GM18861 (cell line): ENCODE data around the gene CNN2.

Experiments
- ATAC-seq: cut with Tn5 transposase; IDR thresholded peaks from one replicate; pipeline ENCODE4 v1.9.1; 2021; ENCODE audit not compliant: unreplicated experiment

The CNN2 gene

DNA sequence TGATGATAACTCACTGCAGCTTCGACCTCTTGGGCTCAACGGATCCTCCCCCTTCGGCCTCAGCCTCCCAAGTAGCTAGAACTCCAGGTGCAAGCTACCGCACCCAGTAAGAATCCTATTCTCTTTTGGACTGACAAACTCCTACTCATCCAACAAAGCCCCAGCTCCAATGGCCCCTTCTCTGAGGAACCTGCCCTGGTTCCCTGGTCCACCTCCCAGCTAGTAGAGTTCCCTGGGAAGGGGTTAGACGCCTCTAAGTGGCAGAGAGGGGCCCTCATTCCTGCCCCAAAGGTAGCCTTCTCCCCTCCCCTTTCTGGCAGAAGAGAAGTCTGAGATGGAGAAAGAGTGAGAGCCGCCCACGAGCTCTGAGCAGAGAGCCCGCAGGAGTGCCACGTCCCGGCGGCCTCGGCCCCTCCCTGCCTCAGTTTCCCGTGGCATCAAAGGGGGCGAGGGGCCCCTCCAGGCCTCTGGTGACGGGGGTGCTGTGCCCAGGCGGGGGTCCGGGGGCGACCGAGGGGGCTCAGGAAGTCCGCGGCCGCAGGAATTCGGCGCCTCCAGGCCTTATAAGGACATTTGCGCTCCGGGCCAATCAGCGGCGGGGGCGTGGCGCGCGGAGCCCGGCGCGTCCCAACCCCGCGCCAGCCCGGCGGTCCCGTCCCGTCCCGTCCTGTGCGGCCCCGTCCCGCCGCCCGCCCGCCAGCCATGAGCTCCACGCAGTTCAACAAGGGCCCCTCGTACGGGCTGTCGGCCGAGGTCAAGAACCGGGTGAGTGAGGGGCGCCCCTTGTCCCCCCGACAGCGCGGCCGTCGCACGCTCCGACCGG lies at the start of gene CNN2:
TSS of gene CNN2 (plus strand) at position 649 of the 823 bp plus-strand sequence. CDS start at position 703, 54 bp downstream.
- ATAC-seq, result peak; percentile 29

GRCh38 chr19:977058-977464 lies 49.3 kb upstream of the CNN2 start:
- no peak for ATAC-seq

DNA sequence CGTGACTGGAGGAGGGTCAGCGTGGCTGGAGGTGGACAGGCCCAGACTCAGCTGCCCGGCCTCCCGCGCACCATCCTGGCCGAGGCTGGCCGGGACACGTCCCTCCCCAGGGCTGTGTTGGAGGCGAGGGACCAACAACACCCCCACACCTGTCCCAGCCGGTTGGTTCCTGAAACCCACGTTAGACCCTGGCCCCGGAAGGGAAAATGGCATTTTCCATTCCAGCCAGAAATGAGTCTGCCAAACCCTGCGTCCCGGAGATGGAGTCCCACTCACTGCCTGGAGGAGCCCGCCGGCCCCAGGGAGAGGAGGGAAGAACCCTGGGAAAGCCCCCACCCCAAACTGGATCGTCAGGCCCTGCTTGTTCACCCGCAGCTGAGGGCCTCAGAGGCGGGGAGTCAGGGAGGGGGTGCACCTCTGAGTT lies 47.1 kb upstream of the CNN2 start:
- no peak for ATAC-seq

DNA sequence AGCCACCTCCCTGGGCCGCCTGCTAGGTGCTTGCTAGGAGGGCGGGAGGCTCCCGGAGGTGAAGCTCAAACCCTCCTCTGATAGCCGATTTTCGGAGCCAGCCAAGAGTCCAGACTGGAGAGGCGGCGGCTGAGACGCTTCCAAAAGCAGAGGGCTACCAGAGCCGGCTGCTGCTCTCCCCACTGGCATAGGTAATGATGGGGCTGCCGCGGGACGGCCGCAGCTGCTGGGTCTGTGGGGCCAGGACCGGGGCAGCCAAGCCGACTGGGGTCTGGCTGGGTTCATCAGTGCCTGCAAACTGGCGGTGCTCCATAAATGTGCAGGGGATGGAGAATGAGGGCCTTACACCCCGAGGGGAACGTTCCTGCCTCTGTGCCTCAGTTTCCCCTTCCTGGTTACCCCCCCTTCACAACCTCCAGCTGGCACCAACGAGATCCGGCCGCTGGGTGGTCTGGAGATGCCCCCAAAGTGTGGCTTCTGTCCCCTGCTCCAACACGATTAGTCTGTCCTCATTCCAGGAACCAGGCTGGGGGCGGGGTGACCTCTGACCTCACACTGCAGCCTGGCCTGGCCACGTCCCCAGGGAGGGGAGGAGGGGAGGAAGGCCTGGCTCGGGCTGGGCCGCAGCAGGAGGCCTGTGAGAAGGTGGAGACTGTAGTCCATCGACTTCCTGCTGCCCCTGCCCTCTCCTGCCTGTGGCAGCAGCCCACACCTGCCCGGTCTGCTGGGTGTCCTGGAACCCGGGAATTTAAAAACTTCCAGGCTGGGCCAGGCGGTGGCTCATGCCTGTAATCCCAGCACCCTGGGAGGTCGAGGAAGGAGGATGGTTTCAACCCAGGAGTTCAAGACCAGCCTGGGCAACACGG lies 46.0 kb upstream of the CNN2 start:
- ATAC-seq, result no peak

GRCh38 chr19:982567-983170 lies 43.7 kb upstream of the CNN2 start:
- no peak for ATAC-seq

GRCh38 chr19:984165-984967 lies 42.0 kb upstream of the CNN2 start, which contains the start of gene WDR18:
Gene WDR18, plus strand, starts transcription at chr19:984345. Its CDS starts 9 bp downstream, at chr19:984354.
- ATAC-seq, result peak; percentile 62

- no peak for ATAC-seq
Measured at GRCh38 chr19:986083-986482, 40.3 kb upstream of the CNN2 start.

DNA sequence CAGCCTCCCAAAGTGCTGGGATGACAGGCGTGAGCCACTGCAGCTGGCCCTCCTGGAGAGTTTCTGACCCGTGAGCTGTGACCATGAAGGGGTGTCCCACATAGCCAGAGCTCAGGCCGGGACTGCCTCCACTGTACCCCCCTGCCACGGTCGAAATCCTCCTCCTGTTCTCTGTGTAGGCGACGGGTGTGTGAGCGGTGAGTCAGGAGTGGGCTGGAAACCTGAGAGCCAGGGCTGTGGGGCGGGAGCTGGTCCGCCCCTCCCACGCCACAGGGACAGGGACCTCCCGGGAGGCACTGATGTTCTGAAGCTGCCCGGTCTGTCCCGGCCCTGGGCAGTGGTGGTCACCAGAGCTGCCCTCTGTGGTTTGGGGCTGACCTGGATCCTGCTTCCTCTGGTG lies 38.3 kb upstream of the CNN2 start:
- ATAC-seq, result no peak

DNA sequence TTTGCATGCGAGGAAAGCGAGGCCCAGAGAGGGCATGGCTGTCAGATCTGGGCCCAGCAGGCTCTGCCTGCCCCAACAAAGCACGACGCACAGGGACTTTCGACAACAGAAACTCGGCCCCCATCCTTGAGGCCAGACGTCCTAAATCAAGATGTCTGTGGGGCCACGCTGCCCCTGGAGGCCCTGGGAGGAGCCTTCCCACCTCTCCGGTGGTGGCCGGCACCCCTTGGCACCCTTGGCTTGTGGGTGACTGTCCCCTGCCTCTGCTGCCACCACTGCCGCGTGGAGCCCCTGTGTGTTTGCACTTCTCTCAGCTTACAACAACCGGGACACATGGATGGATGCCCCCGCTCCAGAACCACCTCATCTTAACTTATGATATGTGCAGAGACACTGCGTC lies 37.9 kb upstream of the CNN2 start:
- no peak for ATAC-seq

- no peak for ATAC-seq
Measured at GRCh38 chr19:989381-990081, 36.9 kb upstream of the CNN2 start.

DNA sequence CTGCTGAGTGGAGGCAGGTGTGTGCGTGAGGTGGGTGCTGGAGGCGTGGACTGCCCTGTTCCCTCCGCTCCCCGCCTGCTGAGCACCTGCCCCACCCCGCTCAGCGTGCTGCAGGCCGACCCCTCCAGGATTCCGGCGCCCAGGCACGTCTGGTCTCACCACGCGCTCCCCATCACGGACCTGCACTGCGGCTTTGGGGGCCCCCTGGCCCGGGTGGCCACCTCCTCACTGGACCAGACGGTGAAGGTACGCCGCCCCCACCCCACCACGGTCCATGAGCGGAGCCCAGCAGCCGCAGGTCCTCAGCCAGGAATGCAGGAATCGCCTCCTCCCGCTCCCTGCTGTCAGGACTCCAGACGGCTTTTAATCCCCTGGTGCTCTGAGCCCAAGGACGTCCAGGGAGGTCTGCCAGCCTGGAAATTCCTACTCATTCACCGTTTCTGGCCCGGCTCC lies 36.3 kb upstream of the CNN2 start:
- ATAC-seq, result no peak

- ATAC-seq, result no peak
Measured at GRCh38 chr19:990746-991145, 35.7 kb upstream of the CNN2 start.

DNA sequence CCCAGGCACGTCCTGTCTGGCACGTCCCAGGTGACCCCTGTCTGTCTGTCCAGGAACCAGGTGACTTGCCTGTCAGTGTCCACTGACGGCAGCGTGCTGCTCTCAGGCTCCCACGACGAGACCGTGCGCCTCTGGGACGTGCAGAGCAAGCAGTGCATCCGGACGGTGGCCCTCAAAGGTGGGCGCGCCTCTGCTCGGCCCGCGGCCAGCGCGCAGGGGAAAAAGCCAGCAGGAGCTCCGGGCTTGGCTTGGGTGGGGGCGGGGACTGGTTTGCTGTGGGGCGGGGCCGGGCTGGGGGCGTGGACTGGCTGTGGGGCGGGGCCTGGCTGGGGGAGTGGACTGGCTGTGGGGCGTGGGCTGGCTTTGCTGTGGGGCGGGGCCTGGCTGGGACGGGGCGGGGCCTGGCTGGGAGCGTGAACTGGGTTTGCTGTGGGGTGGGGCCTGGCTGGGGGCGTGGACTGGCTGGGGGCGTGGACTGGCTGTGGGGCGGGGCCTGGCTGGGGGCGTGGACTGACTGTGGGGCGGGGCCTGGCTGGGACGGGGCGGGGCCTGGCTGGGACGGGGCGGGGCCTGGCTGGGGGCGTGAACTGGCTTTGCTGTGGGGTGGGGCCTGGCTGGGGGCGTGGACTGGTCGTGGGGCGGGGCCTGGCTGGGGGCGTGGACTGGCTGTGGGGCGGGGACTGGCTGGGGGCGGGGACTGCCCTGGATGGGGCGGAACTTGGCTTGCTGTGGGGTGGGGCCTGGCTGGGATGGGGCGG lies 35.1 kb upstream of the CNN2 start:
- ATAC-seq, result no peak

DNA sequence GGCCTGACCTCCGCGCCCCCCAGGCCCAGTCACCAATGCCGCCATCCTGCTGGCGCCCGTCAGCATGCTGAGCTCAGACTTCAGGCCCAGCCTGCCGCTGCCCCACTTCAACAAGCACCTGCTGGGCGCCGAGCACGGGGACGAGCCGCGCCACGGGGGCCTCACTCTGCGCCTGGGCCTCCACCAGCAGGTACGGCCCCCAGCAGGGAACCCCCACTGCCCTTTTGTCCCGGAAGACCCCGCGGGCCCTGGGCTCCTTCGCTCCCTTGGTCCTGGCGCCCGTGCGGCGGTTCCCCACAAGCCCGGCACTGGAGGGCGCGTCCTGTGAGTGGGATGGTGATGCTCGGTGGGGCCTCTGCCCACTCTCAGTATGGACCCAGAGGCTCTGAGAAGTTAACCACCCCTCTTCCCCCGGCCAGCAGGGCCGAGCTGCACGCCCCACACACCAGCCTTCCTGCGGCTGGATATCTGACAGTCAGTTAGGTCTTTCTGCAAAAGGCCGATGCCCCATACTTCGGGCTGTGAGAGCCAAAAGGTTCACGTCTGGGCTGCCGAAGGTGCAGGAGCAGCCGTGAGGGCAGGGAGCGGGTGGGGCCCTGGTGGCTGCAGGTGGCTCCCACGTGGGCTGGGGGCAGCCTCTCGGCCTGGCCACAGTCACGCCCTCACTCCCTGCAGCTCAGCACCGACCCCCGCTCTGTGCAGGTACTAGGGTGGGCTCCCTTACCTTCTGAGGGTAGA lies 34.3 kb upstream of the CNN2 start:
- no peak for ATAC-seq

GRCh38 chr19:992670-993055 lies 33.7 kb upstream of the CNN2 start:
- ATAC-seq, result no peak

DNA sequence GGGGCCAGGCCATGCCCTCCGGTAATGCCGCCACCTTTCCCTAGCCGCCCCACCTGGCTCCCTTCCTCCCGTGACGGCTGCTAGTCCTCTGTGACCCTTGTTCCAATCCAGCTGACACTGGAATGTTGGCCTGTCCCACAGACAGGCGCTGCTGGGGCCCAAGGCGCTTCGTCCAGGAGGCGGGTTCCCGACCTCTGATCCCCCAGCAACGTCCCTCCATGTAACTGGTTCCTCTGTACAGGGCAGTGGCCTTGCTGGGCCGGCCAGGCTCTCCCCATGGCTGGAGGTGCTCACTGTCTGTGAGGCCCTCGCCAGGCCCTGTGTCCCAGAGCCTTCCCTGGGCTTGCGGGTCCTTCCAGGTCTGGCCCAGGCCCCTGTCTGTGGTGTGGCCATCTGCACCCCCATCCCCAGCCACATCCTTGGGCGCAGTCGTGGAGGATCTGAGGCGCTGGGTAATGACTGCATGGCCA lies 33.0 kb upstream of the CNN2 start:
- no peak for ATAC-seq

DNA sequence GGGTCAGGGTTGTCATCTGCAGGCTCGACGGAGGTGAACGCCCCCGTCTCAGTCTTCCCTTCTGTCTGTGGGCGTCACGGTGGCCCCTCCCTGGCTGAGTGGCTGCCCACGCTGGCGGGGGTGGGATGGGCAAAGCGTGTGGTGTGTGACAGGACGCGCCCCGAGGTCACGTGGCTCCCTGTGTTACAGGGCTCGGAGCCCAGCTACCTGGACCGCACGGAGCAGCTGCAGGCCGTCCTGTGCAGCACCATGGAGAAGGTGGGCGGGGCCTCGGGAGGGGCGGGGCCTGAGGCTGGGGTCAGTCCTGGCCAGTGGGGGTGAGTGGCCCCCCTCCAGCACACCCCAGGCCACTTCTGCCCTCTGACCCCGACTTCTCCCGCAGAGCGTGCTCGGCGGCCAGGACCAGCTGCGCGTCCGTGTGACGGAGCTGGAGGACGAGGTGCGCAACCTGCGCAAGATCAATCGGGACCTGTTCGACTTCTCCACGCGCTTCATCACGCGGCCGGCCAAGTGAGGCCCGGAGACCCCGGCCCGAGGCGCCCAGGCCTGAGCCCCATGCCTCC lies 32.5 kb upstream of the CNN2 start:
- ATAC-seq, result no peak

- no peak for ATAC-seq
Measured at GRCh38 chr19:994516-994915, 31.9 kb upstream of the CNN2 start.
